Measurements from ENCODE around the gene ABCC3.

ABCC3 gene, protein sequence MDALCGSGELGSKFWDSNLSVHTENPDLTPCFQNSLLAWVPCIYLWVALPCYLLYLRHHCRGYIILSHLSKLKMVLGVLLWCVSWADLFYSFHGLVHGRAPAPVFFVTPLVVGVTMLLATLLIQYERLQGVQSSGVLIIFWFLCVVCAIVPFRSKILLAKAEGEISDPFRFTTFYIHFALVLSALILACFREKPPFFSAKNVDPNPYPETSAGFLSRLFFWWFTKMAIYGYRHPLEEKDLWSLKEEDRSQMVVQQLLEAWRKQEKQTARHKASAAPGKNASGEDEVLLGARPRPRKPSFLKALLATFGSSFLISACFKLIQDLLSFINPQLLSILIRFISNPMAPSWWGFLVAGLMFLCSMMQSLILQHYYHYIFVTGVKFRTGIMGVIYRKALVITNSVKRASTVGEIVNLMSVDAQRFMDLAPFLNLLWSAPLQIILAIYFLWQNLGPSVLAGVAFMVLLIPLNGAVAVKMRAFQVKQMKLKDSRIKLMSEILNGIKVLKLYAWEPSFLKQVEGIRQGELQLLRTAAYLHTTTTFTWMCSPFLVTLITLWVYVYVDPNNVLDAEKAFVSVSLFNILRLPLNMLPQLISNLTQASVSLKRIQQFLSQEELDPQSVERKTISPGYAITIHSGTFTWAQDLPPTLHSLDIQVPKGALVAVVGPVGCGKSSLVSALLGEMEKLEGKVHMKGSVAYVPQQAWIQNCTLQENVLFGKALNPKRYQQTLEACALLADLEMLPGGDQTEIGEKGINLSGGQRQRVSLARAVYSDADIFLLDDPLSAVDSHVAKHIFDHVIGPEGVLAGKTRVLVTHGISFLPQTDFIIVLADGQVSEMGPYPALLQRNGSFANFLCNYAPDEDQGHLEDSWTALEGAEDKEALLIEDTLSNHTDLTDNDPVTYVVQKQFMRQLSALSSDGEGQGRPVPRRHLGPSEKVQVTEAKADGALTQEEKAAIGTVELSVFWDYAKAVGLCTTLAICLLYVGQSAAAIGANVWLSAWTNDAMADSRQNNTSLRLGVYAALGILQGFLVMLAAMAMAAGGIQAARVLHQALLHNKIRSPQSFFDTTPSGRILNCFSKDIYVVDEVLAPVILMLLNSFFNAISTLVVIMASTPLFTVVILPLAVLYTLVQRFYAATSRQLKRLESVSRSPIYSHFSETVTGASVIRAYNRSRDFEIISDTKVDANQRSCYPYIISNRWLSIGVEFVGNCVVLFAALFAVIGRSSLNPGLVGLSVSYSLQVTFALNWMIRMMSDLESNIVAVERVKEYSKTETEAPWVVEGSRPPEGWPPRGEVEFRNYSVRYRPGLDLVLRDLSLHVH (N-terminal part only)

DNA sequence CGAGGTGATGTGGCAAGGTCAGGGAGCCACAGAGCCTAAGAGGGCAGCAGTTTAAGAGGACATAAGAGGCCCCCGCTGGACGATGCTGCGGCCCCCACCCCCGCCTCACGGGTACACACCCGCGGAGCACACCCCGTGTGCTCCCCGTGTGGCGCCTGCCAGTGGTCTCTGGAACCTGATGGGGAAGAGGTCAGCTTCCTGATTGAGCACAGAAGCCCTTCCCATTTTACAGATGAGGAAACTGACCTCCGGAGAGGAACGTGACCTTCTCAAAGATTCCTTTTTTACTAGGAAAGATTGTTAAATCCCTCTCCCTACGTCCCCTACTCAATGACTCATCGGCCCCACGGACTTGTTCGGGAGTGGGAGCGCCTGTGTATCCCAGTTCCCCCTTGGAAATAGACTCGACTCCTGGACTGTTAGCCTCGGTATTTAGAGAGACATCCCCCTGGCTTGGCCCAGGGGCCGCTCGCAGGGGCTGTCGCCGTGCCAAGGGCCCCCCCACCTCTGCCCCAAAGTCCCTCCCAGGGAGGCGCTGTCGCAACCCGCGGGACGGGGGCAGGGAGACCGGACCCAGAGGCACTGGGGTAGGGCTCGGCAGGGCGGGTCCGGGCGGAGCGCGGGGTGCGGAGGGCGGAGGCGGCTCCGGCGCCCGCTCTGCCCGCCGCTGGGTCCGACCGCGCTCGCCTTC lies at the start of gene ABCC3:
TSS of gene ABCC3 (plus strand) at position 658 of the 691 bp plus-strand sequence. CDS start 56 bp downstream, outside the sequence.
- H3K4me3 ChIP-seq (ENCODE audit: low read length) = peak within 1 kb of the TSS; percentile 83
- DNase-seq (ENCODE audit: low read depth) = peak; percentile 56
- TF ChIP-seq, protein P1, sequence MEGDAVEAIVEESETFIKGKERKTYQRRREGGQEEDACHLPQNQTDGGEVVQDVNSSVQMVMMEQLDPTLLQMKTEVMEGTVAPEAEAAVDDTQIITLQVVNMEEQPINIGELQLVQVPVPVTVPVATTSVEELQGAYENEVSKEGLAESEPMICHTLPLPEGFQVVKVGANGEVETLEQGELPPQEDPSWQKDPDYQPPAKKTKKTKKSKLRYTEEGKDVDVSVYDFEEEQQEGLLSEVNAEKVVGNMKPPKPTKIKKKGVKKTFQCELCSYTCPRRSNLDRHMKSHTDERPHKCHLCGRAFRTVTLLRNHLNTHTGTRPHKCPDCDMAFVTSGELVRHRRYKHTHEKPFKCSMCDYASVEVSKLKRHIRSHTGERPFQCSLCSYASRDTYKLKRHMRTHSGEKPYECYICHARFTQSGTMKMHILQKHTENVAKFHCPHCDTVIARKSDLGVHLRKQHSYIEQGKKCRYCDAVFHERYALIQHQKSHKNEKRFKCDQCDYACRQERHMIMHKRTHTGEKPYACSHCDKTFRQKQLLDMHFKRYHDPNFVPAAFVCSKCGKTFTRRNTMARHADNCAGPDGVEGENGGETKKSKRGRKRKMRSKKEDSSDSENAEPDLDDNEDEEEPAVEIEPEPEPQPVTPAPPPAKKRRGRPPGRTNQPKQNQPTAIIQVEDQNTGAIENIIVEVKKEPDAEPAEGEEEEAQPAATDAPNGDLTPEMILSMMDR (conservative IDR thresholded peaks at IDR 0.05; ENCODE audit: low read length) = no peak

DNA sequence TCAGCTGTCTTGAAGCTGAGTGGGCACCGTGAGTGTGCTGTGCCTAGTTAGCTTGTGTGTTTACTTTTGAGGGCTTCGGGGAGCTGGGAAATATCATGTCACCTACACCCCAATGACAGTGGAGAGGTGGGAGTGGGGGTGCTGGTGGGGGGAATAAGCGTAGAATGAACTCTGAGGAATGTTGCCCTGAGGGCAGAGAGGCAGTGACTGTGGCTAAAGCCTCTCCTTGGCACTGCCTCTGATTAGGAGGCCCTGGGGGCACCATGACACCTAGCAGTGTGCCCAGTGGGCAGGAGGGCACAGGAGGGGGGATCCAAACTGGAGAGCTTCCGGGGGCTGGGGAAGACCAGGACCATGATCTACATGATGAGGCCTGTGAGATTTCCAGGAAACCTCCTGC lies 49.3 kb upstream of the ABCC3 start:
- no peak for DNase-seq (ENCODE audit: low read depth)
- no peak overlapping the region for H3K4me3 ChIP-seq (ENCODE audit: low read length)
- TF ChIP-seq, protein P1 (conservative IDR thresholded peaks at IDR 0.05; ENCODE audit: low read length) = no peak

DNA sequence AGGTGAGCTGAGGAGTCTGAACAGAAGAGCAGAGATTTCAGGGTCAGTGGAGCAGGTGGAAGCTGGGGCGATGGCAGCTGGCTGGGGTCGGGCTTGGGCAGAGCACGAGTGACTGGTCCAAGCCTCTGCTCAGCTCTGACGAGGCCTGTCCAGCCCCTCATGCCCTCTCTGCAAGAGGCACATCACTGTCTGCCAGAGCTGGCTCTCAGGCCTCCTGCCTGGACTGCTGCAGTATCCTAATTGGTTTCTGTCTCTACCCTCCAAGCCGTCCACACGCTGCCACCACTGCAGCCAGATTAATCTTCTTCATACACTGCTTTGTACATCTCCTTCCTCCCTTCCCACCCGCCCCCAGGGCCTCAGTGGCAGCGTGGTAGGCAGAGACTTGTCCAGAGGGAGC lies 48.8 kb upstream of the ABCC3 start:
- TF ChIP-seq, protein P1 (conservative IDR thresholded peaks at IDR 0.05; ENCODE audit: low read length) = no peak

DNA sequence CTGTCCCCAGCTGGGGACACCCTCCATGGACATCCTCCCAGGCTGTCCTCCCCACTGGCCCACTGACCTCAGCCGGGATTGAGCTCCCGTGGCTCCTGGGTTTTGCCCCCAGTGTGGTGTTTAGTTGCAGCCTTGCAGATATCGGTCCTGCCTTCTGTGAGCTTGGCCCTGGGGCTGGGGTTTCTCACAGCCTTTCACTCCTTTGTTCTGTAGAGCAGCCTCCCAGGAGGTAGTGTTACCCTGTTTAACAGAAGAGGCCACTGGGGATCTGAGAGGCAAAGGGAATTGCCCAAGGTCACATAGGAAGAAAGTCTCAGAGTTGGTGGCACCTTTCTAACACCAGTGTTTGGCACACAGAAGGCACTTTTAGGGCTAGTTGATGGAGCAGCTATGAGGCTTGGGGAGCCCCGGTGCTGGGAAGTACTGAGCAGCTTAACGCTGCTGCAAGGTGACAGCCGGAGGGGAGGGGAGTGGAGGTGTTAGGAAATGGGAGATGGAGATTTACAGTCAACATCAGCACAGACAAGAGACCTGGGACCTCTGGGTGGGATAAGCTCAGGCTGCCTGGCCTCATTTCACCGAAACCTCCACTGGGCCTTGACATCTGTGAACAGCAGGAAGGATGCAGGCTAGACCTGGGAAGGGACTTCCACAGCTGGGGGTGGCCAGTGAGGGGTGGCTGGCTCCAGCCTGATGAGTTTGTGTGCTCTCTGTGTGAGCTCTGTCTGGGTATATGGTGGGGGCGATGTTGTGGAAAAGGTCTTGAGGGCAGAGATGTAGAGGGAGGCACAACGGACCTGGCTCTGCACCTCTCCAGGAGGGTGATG lies 48.0 kb upstream of the ABCC3 start:
- DNase-seq (ENCODE audit: low read depth) = no peak
- TF ChIP-seq, protein P1 (conservative IDR thresholded peaks at IDR 0.05; ENCODE audit: low read length) = no peak
- no peak overlapping the region for H3K4me3 ChIP-seq (ENCODE audit: low read length)

More for the DNA sequence above, 48.8 kb upstream of the ABCC3 start:
- no peak for DNase-seq (ENCODE audit: low read depth)
- no peak overlapping the region for H3K4me3 ChIP-seq (ENCODE audit: low read length)

DNA sequence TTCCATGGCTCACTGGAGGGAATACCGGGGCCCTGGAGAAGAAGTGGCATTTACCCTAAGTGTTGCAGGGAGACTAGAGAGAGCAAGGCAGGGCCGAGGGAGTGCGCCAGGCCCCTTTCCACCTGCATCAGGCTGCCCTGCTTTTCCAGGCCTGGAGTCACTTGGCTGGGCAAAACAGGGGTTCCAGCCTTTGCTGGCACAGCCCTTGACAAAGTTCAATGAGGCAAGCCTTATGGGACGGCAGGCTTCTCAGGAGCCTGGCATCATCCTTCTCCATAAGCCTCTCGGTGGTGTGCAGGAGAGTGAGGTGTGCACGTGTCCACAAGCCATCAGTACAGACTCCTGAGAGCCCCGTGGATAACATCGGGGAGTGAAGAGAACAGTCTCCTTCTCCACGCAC lies 47.1 kb upstream of the ABCC3 start:
- DNase-seq (ENCODE audit: low read depth) = no peak
- TF ChIP-seq, protein P1 (conservative IDR thresholded peaks at IDR 0.05; ENCODE audit: low read length) = no peak
- H3K4me3 ChIP-seq (ENCODE audit: low read length) = no peak overlapping the region

Measured in AG10803 (cell line).